ENCODE results near the gene KRT33B.

DNA sequence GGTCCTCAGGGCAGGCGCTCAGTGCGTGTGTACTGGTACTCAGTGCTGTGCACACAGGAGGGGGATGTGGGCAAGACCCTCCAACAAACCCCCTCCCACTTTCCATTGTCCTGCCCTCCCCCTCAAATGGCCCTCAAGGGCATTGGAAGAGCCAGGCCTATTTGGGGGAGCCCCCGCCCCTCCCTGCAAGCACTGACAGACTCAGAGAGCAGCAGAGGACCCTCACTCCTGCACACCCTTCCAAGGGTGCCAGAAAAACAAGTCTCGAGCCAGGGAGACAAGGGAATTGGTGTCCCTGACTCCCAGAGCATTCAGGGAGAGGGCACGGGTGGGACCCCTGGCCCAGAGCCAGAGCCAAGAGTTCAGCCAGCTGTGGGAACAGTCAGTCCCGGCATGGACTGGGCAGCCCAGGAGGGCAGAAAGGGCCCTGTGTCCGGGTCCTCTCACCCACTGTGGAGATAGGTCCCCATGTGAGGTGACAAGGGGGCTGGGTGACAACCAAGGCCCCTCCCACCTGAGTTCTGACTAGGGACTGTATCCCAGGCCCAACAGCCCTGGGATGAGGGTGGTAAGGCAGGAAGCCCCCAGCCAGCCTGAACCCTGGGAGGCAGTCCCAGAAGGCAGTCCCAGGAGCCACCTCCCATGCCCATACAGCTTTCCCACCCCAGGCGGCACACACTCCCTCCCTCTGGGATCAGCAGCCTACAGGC is 42.0 kb downstream of the KRT33B start:
- TF ChIP-seq, protein P1, sequence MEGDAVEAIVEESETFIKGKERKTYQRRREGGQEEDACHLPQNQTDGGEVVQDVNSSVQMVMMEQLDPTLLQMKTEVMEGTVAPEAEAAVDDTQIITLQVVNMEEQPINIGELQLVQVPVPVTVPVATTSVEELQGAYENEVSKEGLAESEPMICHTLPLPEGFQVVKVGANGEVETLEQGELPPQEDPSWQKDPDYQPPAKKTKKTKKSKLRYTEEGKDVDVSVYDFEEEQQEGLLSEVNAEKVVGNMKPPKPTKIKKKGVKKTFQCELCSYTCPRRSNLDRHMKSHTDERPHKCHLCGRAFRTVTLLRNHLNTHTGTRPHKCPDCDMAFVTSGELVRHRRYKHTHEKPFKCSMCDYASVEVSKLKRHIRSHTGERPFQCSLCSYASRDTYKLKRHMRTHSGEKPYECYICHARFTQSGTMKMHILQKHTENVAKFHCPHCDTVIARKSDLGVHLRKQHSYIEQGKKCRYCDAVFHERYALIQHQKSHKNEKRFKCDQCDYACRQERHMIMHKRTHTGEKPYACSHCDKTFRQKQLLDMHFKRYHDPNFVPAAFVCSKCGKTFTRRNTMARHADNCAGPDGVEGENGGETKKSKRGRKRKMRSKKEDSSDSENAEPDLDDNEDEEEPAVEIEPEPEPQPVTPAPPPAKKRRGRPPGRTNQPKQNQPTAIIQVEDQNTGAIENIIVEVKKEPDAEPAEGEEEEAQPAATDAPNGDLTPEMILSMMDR (IDR thresholded peaks at IDR 0.05; ENCODE audit: insufficient read depth, low read length): no peak
- TF ChIP-seq GABPA (IDR thresholded peaks at IDR 0.05; ENCODE audit: low read depth): no peak
- TF ChIP-seq, protein P2, sequence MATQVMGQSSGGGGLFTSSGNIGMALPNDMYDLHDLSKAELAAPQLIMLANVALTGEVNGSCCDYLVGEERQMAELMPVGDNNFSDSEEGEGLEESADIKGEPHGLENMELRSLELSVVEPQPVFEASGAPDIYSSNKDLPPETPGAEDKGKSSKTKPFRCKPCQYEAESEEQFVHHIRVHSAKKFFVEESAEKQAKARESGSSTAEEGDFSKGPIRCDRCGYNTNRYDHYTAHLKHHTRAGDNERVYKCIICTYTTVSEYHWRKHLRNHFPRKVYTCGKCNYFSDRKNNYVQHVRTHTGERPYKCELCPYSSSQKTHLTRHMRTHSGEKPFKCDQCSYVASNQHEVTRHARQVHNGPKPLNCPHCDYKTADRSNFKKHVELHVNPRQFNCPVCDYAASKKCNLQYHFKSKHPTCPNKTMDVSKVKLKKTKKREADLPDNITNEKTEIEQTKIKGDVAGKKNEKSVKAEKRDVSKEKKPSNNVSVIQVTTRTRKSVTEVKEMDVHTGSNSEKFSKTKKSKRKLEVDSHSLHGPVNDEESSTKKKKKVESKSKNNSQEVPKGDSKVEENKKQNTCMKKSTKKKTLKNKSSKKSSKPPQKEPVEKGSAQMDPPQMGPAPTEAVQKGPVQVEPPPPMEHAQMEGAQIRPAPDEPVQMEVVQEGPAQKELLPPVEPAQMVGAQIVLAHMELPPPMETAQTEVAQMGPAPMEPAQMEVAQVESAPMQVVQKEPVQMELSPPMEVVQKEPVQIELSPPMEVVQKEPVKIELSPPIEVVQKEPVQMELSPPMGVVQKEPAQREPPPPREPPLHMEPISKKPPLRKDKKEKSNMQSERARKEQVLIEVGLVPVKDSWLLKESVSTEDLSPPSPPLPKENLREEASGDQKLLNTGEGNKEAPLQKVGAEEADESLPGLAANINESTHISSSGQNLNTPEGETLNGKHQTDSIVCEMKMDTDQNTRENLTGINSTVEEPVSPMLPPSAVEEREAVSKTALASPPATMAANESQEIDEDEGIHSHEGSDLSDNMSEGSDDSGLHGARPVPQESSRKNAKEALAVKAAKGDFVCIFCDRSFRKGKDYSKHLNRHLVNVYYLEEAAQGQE (IDR thresholded peaks at IDR 0.05; ENCODE audit: insufficient replicate concordance, low read depth): no peak
